ENCODE results near the gene GABRA4.

Gene GABRA4

GRCh38 chr4:46931981-46932380, 61.4 kb downstream of the GABRA4 start:
- DNase-seq (ENCODE audit: low read depth in 1 of 2, low spot score in 1 of 2), result no peak

- no peak for DNase-seq (ENCODE audit: low read depth in 1 of 2, low spot score in 1 of 2)
These were observed 62.5 kb downstream of the GABRA4 start for GRCh38 chr4:46930891-46931290.

GRCh38 chr4:46927201-46927600, 66.2 kb downstream of the GABRA4 start:
- no peak for DNase-seq (ENCODE audit: low read depth in 1 of 2, low spot score in 1 of 2)

- DNase-seq (ENCODE audit: low read depth in 1 of 2, low spot score in 1 of 2), result no peak
These were observed 68.4 kb downstream of the GABRA4 start for GRCh38 chr4:46924789-46925529.

GRCh38 chr4:46922205-46922604, 71.2 kb downstream of the GABRA4 start:
- no peak for DNase-seq (ENCODE audit: low read depth in 1 of 2, low spot score in 1 of 2)

GRCh38 chr4:46909078-46909477, 84.3 kb downstream of the GABRA4 start, which contains the start of gene COX7B2:
Gene COX7B2, minus strand, starts transcription at chr4:46909245. Its CDS starts 174,053 bp downstream, at chr4:46735192.
- DNase-seq (ENCODE audit: low read depth in 1 of 2, low spot score in 1 of 2), result no peak

GRCh38 chr4:46908148-46908547, 85.2 kb downstream of the GABRA4 start:
- no peak for DNase-seq (ENCODE audit: low read depth in 1 of 2, low spot score in 1 of 2)

- DNase-seq (ENCODE audit: low read depth in 1 of 2, low spot score in 1 of 2), result no peak
These were observed 93.3 kb downstream of the GABRA4 start for GRCh38 chr4:46900082-46900481.

- no peak for DNase-seq (ENCODE audit: low read depth in 1 of 2, low spot score in 1 of 2)
These were observed 98.6 kb downstream of the GABRA4 start for GRCh38 chr4:46894826-46895225.

- DNase-seq (ENCODE audit: low read depth in 1 of 2, low spot score in 1 of 2), result no peak
These were observed 103.3 kb downstream of the GABRA4 start for GRCh38 chr4:46890056-46890455.

GRCh38 chr4:46889410-46889809, 104.0 kb downstream of the GABRA4 start:
- DNase-seq (ENCODE audit: low read depth in 1 of 2, low spot score in 1 of 2), result no peak

GRCh38 chr4:46886711-46887110, 106.7 kb downstream of the GABRA4 start:
- no peak for DNase-seq (ENCODE audit: low read depth in 1 of 2, low spot score in 1 of 2)

- no peak for DNase-seq (ENCODE audit: low read depth in 1 of 2, low spot score in 1 of 2)
These were observed 114.7 kb downstream of the GABRA4 start for GRCh38 chr4:46878641-46879040.

- no peak for DNase-seq (ENCODE audit: low read depth in 1 of 2, low spot score in 1 of 2)
These were observed 118.6 kb downstream of the GABRA4 start for GRCh38 chr4:46874811-46875210.

GRCh38 chr4:46870411-46870810, 123.0 kb downstream of the GABRA4 start:
- DNase-seq (ENCODE audit: low read depth in 1 of 2, low spot score in 1 of 2), result no peak

Data from activated T-helper 1 cell treated with anti-CD3 and anti-CD28 coated beads, Interleukin-2, amount 50 U/mL, for 16 hours (primary cell).